Activated CD8-positive, alpha-beta memory T cell treated with anti-CD3 and anti-CD28 coated beads, Interleukin-2, amount 50 U/mL, for 24 hours (primary cell): ENCODE results near the gene SLC24A3.

ENCODE experiments used
- DNase-seq: peaks from one replicate; pipeline ENCODE4 v3.0.0-alpha.2; 2020; ENCODE audit errors: extremely low read depth

The SLC24A3 gene

GRCh38 chr20:19546648-19547047, 334.2 kb downstream of the SLC24A3 start:
- DNase-seq = no peak

- no peak for DNase-seq
Observed at GRCh38 chr20:19547547-19547946, 335.1 kb downstream of the SLC24A3 start.

DNA sequence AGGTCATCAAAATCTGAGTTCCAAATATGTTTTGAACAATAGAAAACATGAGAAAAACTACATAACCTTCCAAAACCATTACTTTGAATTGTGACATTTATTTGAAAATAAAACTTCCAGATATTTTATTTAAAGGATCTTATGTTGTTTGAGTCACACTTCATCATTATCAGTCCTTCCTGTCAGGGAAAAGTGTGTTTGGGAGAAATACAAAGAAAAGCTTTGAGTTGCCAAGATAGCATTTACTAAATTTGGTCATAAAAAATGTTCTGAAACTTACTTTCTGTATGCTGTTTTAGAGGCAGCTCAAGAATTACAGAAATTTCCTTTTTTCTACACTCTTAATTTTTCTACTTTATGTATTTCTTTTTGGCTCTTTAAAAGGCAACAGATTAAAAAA, 337.5 kb downstream of the SLC24A3 start:
- DNase-seq = no peak

DNA sequence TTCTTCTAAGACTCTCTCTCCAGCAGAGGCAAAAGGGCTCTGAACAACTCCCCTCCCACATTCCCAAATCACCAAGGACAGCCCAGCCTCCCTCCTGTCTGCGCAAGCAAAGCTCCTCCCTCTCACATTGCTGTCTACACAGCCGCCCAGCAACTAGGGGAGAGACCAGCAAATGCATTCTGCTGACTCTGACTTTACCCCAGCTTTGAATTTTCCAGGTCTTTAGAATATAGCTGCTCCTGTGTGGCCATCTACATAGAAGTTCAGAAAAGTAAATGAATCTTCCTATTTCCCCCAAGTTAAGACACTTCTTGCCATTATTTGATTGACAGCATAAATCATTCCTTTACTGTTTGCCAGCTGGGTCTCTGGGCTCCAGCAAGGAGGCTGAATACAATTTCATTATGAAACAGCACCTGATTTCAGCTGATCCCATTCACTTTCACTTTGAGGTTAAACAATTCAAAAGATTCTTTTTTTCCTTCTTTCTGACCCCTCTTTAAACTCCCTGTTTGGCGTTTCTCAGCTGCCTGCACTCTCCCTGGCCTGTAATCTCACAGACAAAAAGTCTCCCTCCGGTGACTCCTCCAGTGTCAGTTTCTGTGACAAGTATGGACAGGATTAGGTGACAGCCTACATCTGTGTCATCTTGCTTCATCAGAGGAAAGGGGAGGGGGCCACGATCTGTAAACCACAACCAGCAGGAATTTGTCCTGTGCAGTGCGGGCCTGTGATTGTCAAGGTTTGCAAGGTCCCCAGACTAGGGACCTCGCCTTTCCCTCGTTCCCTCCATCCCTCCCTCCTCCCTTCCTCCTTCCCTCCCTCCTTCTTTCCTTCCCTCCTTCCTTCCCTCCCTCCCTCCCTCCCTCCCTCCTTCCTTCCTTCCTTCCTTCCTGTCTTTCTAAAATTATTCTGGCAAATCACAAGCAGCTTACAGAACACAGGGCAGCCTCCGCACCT, 340.1 kb downstream of the SLC24A3 start:
- no peak for DNase-seq

DNA sequence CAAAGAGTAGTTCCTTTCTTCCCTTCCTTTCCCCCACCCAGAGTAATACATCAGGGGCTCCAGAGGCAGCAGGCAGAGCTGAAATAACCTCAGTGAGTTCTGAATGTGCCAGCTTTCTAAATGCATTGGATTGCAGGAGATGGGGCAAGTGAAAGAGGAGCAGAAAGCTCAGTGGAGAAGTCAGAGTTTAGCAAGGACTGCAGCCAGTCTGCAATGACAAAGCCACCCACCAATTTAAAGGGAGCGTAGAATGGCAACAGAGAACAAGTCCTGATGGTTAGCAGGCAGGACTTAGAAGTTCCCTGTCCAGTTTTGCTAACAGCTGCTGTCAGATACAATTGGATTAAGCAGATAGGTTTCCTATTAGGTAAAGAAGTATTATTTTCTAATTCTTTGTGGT, 342.2 kb downstream of the SLC24A3 start:
- no peak for DNase-seq

GRCh38 chr20:19555726-19556125, 343.3 kb downstream of the SLC24A3 start:
- no peak for DNase-seq

- no peak for DNase-seq
Observed at GRCh38 chr20:19557291-19557690, 344.8 kb downstream of the SLC24A3 start.

- DNase-seq = no peak
Observed at GRCh38 chr20:19560881-19561480, 348.5 kb downstream of the SLC24A3 start.

GRCh38 chr20:19562426-19562825, 350.0 kb downstream of the SLC24A3 start:
- no peak for DNase-seq

DNA sequence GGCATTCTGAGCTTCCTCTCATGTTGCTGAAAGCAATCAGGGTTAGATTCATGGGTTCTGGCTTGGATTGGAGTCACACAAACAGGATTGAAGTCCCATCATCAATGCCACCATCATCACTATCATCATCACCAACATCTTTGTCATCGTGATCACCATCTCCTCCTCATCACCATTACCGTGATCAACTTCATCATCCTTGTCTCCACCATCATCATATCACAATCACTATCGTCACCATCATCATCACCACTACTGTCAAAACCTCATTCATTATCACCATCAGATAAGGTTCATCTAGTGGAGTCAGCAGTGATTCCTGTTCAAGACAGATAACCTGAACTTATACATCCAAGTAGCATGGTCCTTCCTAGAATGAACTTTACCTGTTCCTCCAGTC, 351.8 kb downstream of the SLC24A3 start:
- no peak for DNase-seq

- no peak for DNase-seq
Observed at GRCh38 chr20:19565736-19566135, 353.3 kb downstream of the SLC24A3 start.

- no peak for DNase-seq
Observed at GRCh38 chr20:19566226-19566945, 353.9 kb downstream of the SLC24A3 start.

DNA sequence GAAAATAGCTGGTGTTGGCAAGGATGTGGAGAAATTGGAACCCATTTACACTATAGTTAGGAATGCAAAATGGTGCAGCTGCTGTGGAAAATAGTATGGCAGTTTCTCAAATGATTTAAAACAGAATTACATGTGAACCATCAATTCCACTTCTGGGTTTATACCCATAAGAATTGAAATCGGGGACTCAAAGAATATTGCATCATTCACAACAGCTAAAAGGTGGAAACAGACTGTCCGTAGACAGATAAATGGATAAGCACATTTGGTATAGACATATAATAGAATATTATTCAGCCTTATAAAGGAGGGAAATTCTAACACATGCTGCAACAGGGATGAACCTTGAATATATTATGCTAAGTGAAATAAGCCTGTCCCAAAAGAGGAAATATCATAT, 355.7 kb downstream of the SLC24A3 start:
- no peak for DNase-seq

GRCh38 chr20:19571996-19572395, 359.6 kb downstream of the SLC24A3 start:
- DNase-seq = no peak

GRCh38 chr20:19577692-19578091, 365.2 kb downstream of the SLC24A3 start:
- DNase-seq = no peak

DNA sequence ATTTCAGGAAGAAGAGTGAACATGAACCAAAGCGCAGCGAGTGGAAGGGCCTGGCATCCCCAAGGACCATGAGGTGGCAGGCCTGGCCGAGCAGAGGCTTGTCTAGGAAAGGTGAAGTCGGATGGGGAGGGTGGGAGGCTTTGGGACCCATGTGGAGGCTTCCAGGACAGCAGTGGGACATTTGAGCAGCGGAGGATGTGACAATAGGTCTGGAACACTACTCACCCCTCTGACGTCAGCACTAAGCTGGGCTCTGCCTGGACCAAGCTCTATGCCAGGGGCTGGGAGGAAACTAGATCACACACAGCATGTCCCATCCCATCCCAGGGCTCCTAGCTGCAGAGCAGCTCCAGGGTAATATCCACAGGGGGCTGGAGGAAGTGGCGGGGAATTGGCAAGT, 370.3 kb downstream of the SLC24A3 start:
- no peak for DNase-seq

GRCh38 chr20:19583532-19584175, 371.2 kb downstream of the SLC24A3 start:
- DNase-seq = no peak

DNA sequence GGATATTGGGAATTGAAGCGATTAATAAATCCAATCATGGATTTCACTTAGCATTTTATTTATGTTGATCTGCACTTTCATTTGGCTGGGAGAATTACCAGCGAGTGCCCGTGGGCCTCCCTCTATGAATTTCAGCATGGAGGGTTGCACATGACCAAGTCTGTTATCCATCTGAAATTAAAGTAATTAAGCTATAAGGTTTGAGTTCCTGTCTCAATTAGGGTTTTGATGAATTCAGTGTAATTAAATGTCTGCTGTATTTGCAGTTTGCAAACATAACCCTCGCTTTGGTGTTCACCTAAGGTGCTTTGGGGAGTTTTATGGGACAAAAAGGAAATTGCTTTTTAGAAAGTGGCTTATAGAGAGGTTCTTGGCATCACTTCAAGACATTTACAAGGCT, 375.8 kb downstream of the SLC24A3 start:
- DNase-seq = no peak

GRCh38 chr20:19588732-19589131, 376.3 kb downstream of the SLC24A3 start:
- DNase-seq = no peak

DNA sequence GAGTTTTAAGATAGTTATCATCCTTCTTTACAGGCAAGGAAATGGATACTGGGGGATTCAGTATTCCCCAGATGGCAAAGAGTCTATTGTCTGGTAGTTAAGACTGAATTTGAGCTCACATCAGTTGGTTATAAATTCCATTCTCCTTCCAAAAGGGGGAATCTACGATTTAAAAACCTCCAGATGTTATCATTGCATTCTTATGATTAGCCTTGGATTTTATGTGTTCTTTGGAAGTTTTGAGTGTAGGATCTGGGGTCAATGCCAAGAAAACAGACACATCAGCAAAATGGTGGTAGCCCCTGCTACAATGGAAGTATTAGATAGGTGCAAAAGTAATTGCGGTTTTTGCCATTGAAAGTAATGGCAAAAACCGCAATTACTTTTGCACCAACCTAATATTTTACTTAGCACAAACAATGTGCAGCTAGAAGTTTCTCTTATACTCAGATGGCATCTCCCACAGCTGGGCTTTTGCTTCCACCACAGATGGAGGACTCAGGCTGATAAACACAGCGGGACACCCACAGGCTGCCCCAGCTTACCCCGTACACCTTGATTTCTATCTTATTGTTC, 377.4 kb downstream of the SLC24A3 start:
- DNase-seq = no peak

DNA sequence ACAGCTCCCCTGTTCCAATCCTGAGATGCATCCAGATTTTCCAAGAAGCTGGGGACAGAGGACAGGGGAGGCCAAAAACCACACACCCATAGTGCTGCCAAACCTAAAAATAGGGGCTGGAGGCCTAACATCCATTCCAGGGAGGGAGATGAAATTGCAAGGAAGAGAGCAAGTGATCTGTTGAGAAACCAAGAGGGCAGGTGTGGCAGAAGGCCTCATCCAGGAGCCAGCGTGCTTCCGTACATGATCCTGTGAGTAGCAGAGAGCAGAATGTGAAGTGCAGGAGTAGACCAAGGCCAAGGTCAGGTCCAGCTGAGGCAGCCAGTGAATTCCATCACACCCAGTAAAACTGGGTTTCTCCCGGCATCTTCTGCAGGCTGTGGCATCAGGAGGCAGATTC, 377.9 kb downstream of the SLC24A3 start:
- no peak for DNase-seq

GRCh38 chr20:19593762-19594161, 381.3 kb downstream of the SLC24A3 start:
- no peak for DNase-seq
